SK-N-SH (cell line): ENCODE measurements around the gene CUX1. TPM values are rescaled to one million over a fixed set of nuclear protein-coding genes. Genes with fewer than 3 reads are reported as not detected.

Source experiments
- CTCF ChIA-PET: fragments of 300-600, 350-600 bp; formaldehyde crosslinking; extraction: SDS; loops from one replicate; lab custom pipeline; 2021; lab: Yijun Ruan, JAX
- POLR2A ChIA-PET: fragments of 350-600 bp; sonication (Branson Sonifier 250); formaldehyde crosslinking; extraction: SDS; loops from one replicate; lab custom pipeline; 2020; ENCODE audit warnings: antibody characterized with exemption, inconsistent platforms; lab: Yijun Ruan, JAX
- DNase-seq: peaks from one replicate; pipeline ENCODE4 v3.0.0; 2012
- H2AFZ ChIP-seq: fragments of 200-600 bp; sonication (generic); 2 replicates; pipeline ENCODE4 v1.8.1; 2016; ENCODE audit warnings: antibody characterized with exemption, mild to moderate bottlenecking, low read depth
- H3F3A ChIP-seq: fragments of 200-600 bp; sonication (generic); replicated peaks from 2 replicates; pipeline ENCODE3; 2016; ENCODE audit warnings: antibody characterized with exemption, mild to moderate bottlenecking; ENCODE audit not compliant: insufficient read depth
- H3K27ac ChIP-seq, 2 experiments: fragments of 200-500 bp in 1 of 2; fragments of 200-600 bp in 1 of 2; sonication (Bioruptor generic) in 1 of 2; sonication (generic), shearing (Covaris generic) in 1 of 2; 2 replicates each; pipeline versions ENCODE4 v1.5.1 to v1.6.1; 2014 to 2016; ENCODE audit warnings: low read depth in 2 of 2, inconsistent platforms in 1 of 2, low read length in 1 of 2, mild to moderate bottlenecking in 1 of 2, mixed read lengths in 1 of 2
- H3K27me3 ChIP-seq: fragments of 200-600 bp; sonication (generic), shearing (Covaris generic); 2 replicates; pipeline ENCODE4 v1.6.1; 2016; ENCODE audit warnings: mixed run types; ENCODE audit not compliant: insufficient read depth
- H3K36me3 ChIP-seq, 2 experiments: fragments of 200-500 bp in 1 of 2; fragments of 200-600 bp in 1 of 2; sonication (Bioruptor generic) in 1 of 2; sonication (generic) in 1 of 2; replicated peaks in 1 of 2; 2 replicates each; pipeline versions ENCODE3 to v1.5.1; 2014 to 2016; ENCODE audit warnings: low read length in 1 of 2, mild to moderate bottlenecking in 1 of 2; ENCODE audit not compliant: insufficient read depth in 2 of 2, control insufficient read depth in 1 of 2
- H3K4me1 ChIP-seq, 2 experiments: fragments of 200-500 bp in 1 of 2; fragments of 200-600 bp in 1 of 2; sonication (Bioruptor generic) in 1 of 2; sonication (generic), shearing (Covaris generic) in 1 of 2; 2 replicates each; pipeline versions ENCODE4 v1.5.1 to v1.6.1; 2014 to 2016; ENCODE audit warnings: low read depth in 1 of 2, low read length in 1 of 2, mixed run types in 1 of 2; ENCODE audit not compliant: insufficient read depth in 2 of 2, control insufficient read depth in 1 of 2
- H3K4me2 ChIP-seq: fragments of 200-600 bp; sonication (generic), shearing (Covaris generic); 2 replicates; pipeline ENCODE4 v1.6.1; 2017; ENCODE audit warnings: mixed run types
- H3K4me3 ChIP-seq, 2 experiments: fragments of 200-500 bp in 1 of 2; fragments of 200-600 bp in 1 of 2; sonication (Bioruptor generic) in 1 of 2; sonication (generic), shearing (Covaris generic) in 1 of 2; 2 replicates each; pipeline versions ENCODE4 v1.5.1 to v1.8.1; 2014 to 2016; ENCODE audit warnings: low read depth in 2 of 2, inconsistent platforms in 1 of 2, low read length in 1 of 2, mild to moderate bottlenecking in 1 of 2, mixed read lengths in 1 of 2, moderate library complexity in 1 of 2
- H3K79me2 ChIP-seq: fragments of 200-600 bp; sonication (generic); 2 replicates; pipeline ENCODE4 v1.8.1; 2017; ENCODE audit warnings: mild to moderate bottlenecking; ENCODE audit not compliant: insufficient read depth
- H3K9ac ChIP-seq: fragments of 200-600 bp; sonication (generic); 2 replicates; pipeline ENCODE4 v1.6.1; 2017; ENCODE audit warnings: mixed run types
- H3K9me2 ChIP-seq: fragments of 200-600 bp; sonication (generic); 2 replicates; pipeline ENCODE4 v1.6.1; 2017; ENCODE audit warnings: mixed run types
- H3K9me3 ChIP-seq: fragments of 200-600 bp; sonication (generic); 2 replicates; pipeline ENCODE4 v1.6.1; 2017; ENCODE audit warnings: mixed run types, mild to moderate bottlenecking, moderate library complexity
- H4K20me1 ChIP-seq: fragments of 200-600 bp; sonication (generic); 2 replicates; pipeline ENCODE4 v1.6.1; 2017; ENCODE audit warnings: mild to moderate bottlenecking, mixed run types; ENCODE audit not compliant: insufficient read depth
- CHD2 ChIP-seq: fragments of 150-350 bp; IDR thresholded peaks from 2 replicates; pipeline ENCODE4 v1.6.1; 2018; ENCODE audit warnings: low read length; ENCODE audit not compliant: partially characterized antibody
- MXI1 ChIP-seq: IDR thresholded peaks from 2 replicates; pipeline ENCODE4 v1.6.1; 2012; ENCODE audit warnings: mild to moderate bottlenecking, low read depth, low read length, improper control_type of control experiment
- NRF1 ChIP-seq: IDR thresholded peaks from 2 replicates; pipeline ENCODE4 v1.6.1; 2012; ENCODE audit warnings: low read depth, mild to moderate bottlenecking, low read length
- RAD21 ChIP-seq: IDR thresholded peaks from 2 replicates; pipeline ENCODE4 v1.6.1; 2012; ENCODE audit warnings: mild to moderate bottlenecking, low read length
- RCOR1 ChIP-seq: fragments of 150-350 bp; IDR thresholded peaks from 2 replicates; pipeline ENCODE4 v1.6.1; 2017; ENCODE audit warnings: antibody characterized with exemption, low read length
- RXRA ChIP-seq: IDR thresholded peaks from 2 replicates; pipeline ENCODE4 v1.4.0; 2012; ENCODE audit warnings: low read depth, mild to moderate bottlenecking, borderline replicate concordance
- SMC3 ChIP-seq: IDR thresholded peaks from 2 replicates; pipeline ENCODE4 v1.6.1; 2012; ENCODE audit warnings: low read depth, low read length, improper control_type of control experiment
- TCF12 ChIP-seq: IDR thresholded peaks from 2 replicates; pipeline ENCODE4 v1.4.0; 2012
- WGBS: methylation state at CpG from one replicate; pipeline ENCODE4 v1.1.6; 2017; ENCODE audit warnings: low lambda C conversion rate; 5-methylcytosine and 5-hydroxymethylcytosine counted together
- polyA plus RNA-seq, 3 experiments: library from polyadenylated mRNA; depleted of rRNA; stranded (reverse); fragments of >200 nt; gene quantifications; 2 replicates each; pipeline ENCODE4 v1.2.3, GENCODE V29; 2012
- TF ChIP-seq, protein P1 (sequence below): fragments of 200-600 bp; sonication (generic); IDR thresholded peaks from 2 replicates; pipeline ENCODE4 v1.6.1; 2017; ENCODE audit warnings: antibody characterized with exemption, mild to moderate bottlenecking, moderate library complexity
- TF ChIP-seq, protein P2 (sequence below): IDR thresholded peaks from 2 replicates; pipeline ENCODE4 v1.4.0; 2012; ENCODE audit warnings: low read depth
- TF ChIP-seq, protein P3 (sequence below): IDR thresholded peaks from 2 replicates; pipeline ENCODE4 v1.4.0; 2012; ENCODE audit warnings: low read depth, borderline replicate concordance

CUX1 gene
- polyA plus RNA-seq, 1 of the 3 experiments (the other 2 are of a cell fraction): 68.6 TPM

DNA sequence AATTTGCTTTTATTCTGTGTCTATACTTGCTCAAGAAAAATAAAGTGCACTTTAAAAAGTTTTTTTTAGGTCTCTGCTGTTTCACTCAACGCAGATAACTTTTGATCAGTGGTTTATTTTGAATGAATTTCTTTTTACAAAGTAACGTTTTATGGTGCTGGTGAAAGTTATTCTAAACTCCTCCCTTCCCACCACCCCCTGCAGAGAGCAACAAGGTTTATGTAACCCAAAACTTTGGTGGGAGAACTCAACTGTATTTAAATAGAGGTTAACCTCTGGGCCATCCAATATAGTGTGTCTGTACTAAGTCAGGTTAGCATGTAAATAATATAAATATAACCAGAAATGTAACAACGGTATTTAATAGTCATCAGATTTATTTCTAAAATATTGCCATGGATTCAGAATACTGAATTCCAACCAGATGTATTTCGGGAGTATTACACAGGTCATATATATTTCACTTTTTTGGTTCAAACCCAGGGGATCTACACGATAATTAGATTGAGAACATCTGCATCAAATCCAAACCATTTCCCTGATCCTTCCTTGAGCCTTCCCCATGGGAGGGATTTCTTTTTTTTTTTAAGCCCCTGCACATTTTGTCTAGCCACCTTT, 3.9 kb upstream of the CUX1 start:
- peaks cover 8 to 24% of the 10 kb centered on the region in 2 experiments; a peak in 2 of 4 replicates for H3K4me1 ChIP-seq
- peak overlapping the region; percentile 90; the same call in 1 of the 2 replicates for H3K4me2 ChIP-seq
- peaks cover 24% of the 10 kb centered on the region for H3F3A ChIP-seq
- H3K36me3 ChIP-seq: no peaks in the 10 kb centered on the region
- H3K9me2 ChIP-seq: no peaks in the 10 kb centered on the region
- TF ChIP-seq CHD2: no peak
- WGBS: 28% methylated on average over 5 of the region's 5 CpGs
- H3K9ac ChIP-seq: no peak overlapping the region
- H3K27ac ChIP-seq: no peak overlapping the region
- H3K4me3 ChIP-seq: peak overlapping the region; percentile 72 to 97
- no peak for DNase-seq
- peaks cover 21% of the 10 kb centered on the region for H3K79me2 ChIP-seq
- peaks cover 11% of the 10 kb centered on the region for H4K20me1 ChIP-seq
- ChIA-PET CTCF (interaction anchor here (1.0 to 5.1 kb wide), 43 partner anchors 8 to 459 kb away, joined by 3 to 56 read pairs (median 5); no protein-coding TSS in a partner anchor), POLR2A (no interaction called here)
- H2AFZ ChIP-seq: peak overlapping the region; percentile 5; the same call in 1 of the 2 replicates
- no peaks in the 10 kb centered on the region for H3K27me3 ChIP-seq
- H3K9me3 ChIP-seq: no peaks in the 10 kb centered on the region

DNA sequence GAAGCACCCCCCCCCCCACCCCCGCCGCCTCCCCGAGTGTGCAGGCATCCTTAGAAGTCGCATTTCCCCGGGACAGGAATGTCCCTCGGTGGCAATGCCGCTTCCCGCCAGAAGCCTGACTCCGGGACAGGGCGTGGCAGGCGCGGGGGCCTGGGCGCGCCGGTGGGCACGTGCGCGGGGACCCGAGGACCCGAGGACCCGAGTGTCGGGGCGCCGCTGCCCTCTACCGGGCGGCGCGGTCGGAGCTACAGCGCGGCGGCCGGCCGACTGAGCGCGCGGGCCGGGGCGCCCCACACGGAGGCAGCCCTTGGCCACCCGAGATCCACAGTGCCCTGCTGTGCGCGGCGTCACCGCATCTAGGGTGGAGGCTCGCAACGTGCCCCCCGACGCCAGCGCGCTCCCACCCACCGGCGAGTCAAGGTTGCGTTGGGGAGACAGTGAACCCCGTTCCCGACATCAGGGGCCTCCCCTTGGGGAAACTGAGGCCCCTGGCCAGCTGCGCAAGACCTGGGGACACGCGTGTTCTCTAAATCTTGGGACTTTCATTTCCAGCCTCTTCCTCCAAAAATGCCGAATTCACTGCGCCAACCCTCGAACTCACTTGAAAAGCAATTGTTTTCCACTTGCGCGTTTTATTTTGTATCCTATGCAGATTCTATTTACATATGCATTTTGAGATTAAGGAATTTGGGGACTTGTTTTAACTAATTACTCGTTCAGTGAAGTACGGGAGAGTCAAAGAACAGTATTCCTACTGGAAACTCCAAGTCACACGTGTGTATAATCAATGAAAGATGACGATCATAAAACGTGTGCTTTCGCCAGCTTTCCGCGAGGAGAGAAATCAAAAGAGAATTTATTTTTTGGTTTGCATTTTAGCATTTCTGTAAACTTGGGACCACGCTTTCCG, 3.1 kb upstream of the CUX1 start:
- Histone ChIP-seq H3F3A (peaks cover 31% of the 10 kb centered on the region), H3K4me1 (peaks cover 13 to 28% of the 10 kb centered on the region in 2 experiments; a peak in 2 of 4 replicates), H3K9me2 (no peaks in the 10 kb centered on the region), H3K9me3 (no peaks in the 10 kb centered on the region), H3K4me3 (peak overlapping the region; percentile 72 to 97), H2AFZ (peak overlapping the region; percentile 90), H3K79me2 (peaks cover 29% of the 10 kb centered on the region), H3K36me3 (no peaks in the 10 kb centered on the region), H3K4me2 (peak overlapping the region; percentile 90), H3K9ac (peak overlapping the region; percentile 45), H4K20me1 (peaks cover 20% of the 10 kb centered on the region), H3K27ac (peak overlapping the region; percentile 8 to 17; a peak in 2 of 4 replicates), H3K27me3 (no peaks in the 10 kb centered on the region)
- ChIA-PET POLR2A (no interaction called here), CTCF (interaction anchor here (0.5 to 5.1 kb wide), 65 partner anchors 8 to 458 kb away, joined by 3 to 56 read pairs (median 4); no protein-coding TSS in a partner anchor)
- peak; percentile 95 for DNase-seq
- 2% methylated on average over 36 of the region's 74 CpGs for WGBS
- TF ChIP-seq, protein P1, sequence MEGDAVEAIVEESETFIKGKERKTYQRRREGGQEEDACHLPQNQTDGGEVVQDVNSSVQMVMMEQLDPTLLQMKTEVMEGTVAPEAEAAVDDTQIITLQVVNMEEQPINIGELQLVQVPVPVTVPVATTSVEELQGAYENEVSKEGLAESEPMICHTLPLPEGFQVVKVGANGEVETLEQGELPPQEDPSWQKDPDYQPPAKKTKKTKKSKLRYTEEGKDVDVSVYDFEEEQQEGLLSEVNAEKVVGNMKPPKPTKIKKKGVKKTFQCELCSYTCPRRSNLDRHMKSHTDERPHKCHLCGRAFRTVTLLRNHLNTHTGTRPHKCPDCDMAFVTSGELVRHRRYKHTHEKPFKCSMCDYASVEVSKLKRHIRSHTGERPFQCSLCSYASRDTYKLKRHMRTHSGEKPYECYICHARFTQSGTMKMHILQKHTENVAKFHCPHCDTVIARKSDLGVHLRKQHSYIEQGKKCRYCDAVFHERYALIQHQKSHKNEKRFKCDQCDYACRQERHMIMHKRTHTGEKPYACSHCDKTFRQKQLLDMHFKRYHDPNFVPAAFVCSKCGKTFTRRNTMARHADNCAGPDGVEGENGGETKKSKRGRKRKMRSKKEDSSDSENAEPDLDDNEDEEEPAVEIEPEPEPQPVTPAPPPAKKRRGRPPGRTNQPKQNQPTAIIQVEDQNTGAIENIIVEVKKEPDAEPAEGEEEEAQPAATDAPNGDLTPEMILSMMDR: peak; percentile 60
- TF ChIP-seq RAD21 (peak; percentile 71), MXI1 (peak; percentile 62), SMC3 (peak; percentile 82), RCOR1 (peak; percentile 15; the same call in 1 of the 2 replicates), TCF12 (no peak), RXRA (no peak; the same call in 1 of the 2 replicates), NRF1 (peak; percentile 31; the same call in 1 of the 2 replicates)
- TF ChIP-seq, protein P2, sequence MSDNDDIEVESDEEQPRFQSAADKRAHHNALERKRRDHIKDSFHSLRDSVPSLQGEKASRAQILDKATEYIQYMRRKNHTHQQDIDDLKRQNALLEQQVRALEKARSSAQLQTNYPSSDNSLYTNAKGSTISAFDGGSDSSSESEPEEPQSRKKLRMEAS: peak; percentile 90
- TF ChIP-seq, protein P3, sequence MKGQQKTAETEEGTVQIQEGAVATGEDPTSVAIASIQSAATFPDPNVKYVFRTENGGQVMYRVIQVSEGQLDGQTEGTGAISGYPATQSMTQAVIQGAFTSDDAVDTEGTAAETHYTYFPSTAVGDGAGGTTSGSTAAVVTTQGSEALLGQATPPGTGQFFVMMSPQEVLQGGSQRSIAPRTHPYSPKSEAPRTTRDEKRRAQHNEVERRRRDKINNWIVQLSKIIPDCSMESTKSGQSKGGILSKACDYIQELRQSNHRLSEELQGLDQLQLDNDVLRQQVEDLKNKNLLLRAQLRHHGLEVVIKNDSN: peak; percentile 35; the same call in 1 of the 2 replicates
